Thyroid gland (tissue), 4 donors: ENCODE results near the gene SCMH1. TPM values are rescaled to one million over a fixed set of nuclear protein-coding genes. Genes with fewer than 3 reads are reported as not detected.
"Not testable (repeated sequence)": the region's sequence is repeated elsewhere in the genome, so short reads cannot be mapped to it uniquely, and the experiment has no call there.

ENCODE experiments used
- DNase-seq, 2 donors: peaks; one replicate each; pipeline ENCODE4 v3.0.0-alpha.2; 2019
- H3K27ac ChIP-seq, 3 donors: fragments of 200-600 bp; sonication (generic); 1 replicate in 2 of 3; 2 replicates in 1 of 3; pipeline ENCODE4 v1.5.1; 2016 to 2019; ENCODE audit warnings: mild to moderate bottlenecking in 1 of 3, moderate library complexity in 1 of 3
- H3K27me3 ChIP-seq: fragments of 200-600 bp; sonication (generic); one replicate; pipeline ENCODE4 v1.5.1; 2019
- H3K36me3 ChIP-seq, 2 donors: fragments of 200-600 bp; sonication (generic); one replicate each; pipeline ENCODE4 v1.5.1; 2016 to 2019
- H3K4me1 ChIP-seq, 2 donors: fragments of 200-600 bp; sonication (generic); one replicate each; pipeline ENCODE4 v1.5.1; 2017 to 2019
- H3K4me3 ChIP-seq, 3 donors: fragments of 200-600 bp; sonication (generic); replicated peaks in 1 of 3; 1 replicate in 2 of 3; 2 replicates in 1 of 3; pipeline ENCODE4 v1.5.1; 2016; ENCODE audit warnings: mild to moderate bottlenecking in 1 of 3
- H3K9me3 ChIP-seq: fragments of 200-600 bp; sonication (generic); one replicate; pipeline ENCODE4 v1.5.1; 2017
- CTCF ChIP-seq, 6 experiments: fragments of 200-600 bp in 3 of 6; fragments of 450-650 bp in 3 of 6; sonication (generic) in 3 of 6; IDR thresholded peaks; one replicate each; pipeline ENCODE4 v1.5.1; 2016 to 2019; ENCODE audit warnings: antibody characterized with exemption in 6 of 6, mild to moderate bottlenecking in 2 of 6, inconsistent platforms in 1 of 6, moderate library complexity in 1 of 6
- POLR2A ChIP-seq, 2 donors: fragments of 450-650 bp; IDR thresholded peaks; one replicate each; pipeline ENCODE4 v1.6.1; 2017; ENCODE audit warnings: antibody characterized with exemption in 2 of 2, mild to moderate bottlenecking in 2 of 2, moderate library complexity in 1 of 2
- WGBS, 2 donors: methylation state at CpG; one replicate each; pipeline ENCODE4 v1.1.5; 2017; 5-methylcytosine and 5-hydroxymethylcytosine counted together
- intact Hi-C: fragments of 100-400 bp; cut with DNase I; formaldehyde crosslinking; loops from one replicate; pipeline ENCODE4 v1.15.1; 2023
- total RNA-seq, 4 donors: library from RNA; depleted of rRNA; stranded (reverse); fragments of >200 nt; gene quantifications; one replicate each; pipeline ENCODE4 v1.2.3, GENCODE V29; 2016

The SCMH1 gene
- total RNA-seq, 4 donors from 2014 or later: 30.6 to 93.0 (median 47.5) TPM

- intact Hi-C loops: no loop called here
- TF ChIP-seq POLR2A (IDR thresholded peaks at IDR 0.05) (no peak), CTCF (IDR thresholded peaks at IDR 0.05) (no peak)
Observed at GRCh38 chr1:41199375-41199774, 42.7 kb downstream of the SCMH1 start.

GRCh38 chr1:41192456-41193178 is 49.5 kb downstream of the SCMH1 start:
- no peaks in the 10 kb centered on the region for H3K4me1 ChIP-seq
- no peaks in the 10 kb centered on the region for H3K9me3 ChIP-seq
- no peak for DNase-seq
- no peak overlapping the region for H3K27ac ChIP-seq
- H3K4me3 ChIP-seq: no peak overlapping the region
- intact Hi-C loops: no loop called here
- TF ChIP-seq POLR2A (IDR thresholded peaks at IDR 0.05) (no peak), CTCF (IDR thresholded peaks at IDR 0.05) (no peak)
- H3K36me3 ChIP-seq: no peaks in the 10 kb centered on the region
- WGBS, 2 donors: 71 to 77% methylated on average over 1 of the region's 1 CpG
- H3K27me3 ChIP-seq: no peaks in the 10 kb centered on the region

More at GRCh38 chr1:41199375-41199774, 42.7 kb downstream of the SCMH1 start:
- no peaks in the 10 kb centered on the region for H3K27me3 ChIP-seq
- H3K4me3 ChIP-seq: no peak overlapping the region
- H3K4me1 ChIP-seq: peaks cover 0 to 8% of the 10 kb centered on the region in 2 donors
- no peaks in the 10 kb centered on the region for H3K36me3 ChIP-seq
- H3K9me3 ChIP-seq: no peaks in the 10 kb centered on the region
- H3K27ac ChIP-seq: no peak overlapping the region
- DNase-seq: no peak

GRCh38 chr1:41184446-41184845 is 57.7 kb downstream of the SCMH1 start:
- Histone ChIP-seq H3K9me3 (no peaks in the 10 kb centered on the region), H3K27me3 (no peaks in the 10 kb centered on the region), H3K27ac (no peak overlapping the region), H3K4me1 (no peaks in the 10 kb centered on the region), H3K36me3 (no peaks in the 10 kb centered on the region), H3K4me3 (no peak overlapping the region)
- 83 to 94% methylated on average over 1 of the region's 1 CpG for WGBS, 2 donors
- DNase-seq: no peak
- TF ChIP-seq CTCF (IDR thresholded peaks at IDR 0.05): no peak
- no peak for TF ChIP-seq POLR2A (IDR thresholded peaks at IDR 0.05)
- intact Hi-C loops: no loop called here

- DNase-seq, H3K9me3 ChIP-seq, H3K4me3 ChIP-seq, H3K4me1 ChIP-seq, H3K27ac ChIP-seq, intact Hi-C loops, H3K27me3 ChIP-seq, H3K36me3 ChIP-seq: not testable (repeated sequence)
- 83 to 92% methylated on average over 3 of the region's 3 CpGs for WGBS, 2 donors
Observed at GRCh38 chr1:41178230-41178629, 63.9 kb downstream of the SCMH1 start.

- Histone ChIP-seq H3K4me1 (no peaks in the 10 kb centered on the region), H3K9me3 (no peaks in the 10 kb centered on the region), H3K27me3 (no peaks in the 10 kb centered on the region), H3K36me3 (no peaks in the 10 kb centered on the region), H3K4me3 (no peak overlapping the region), H3K27ac (no peak overlapping the region)
- DNase-seq: no peak
- no peak for TF ChIP-seq CTCF (IDR thresholded peaks at IDR 0.05)
- TF ChIP-seq POLR2A (IDR thresholded peaks at IDR 0.05): no peak
- intact Hi-C loops: no loop called here
Observed at GRCh38 chr1:41175546-41175945, 66.6 kb downstream of the SCMH1 start.
